Measurements from ENCODE around the gene PIK3CG.

Gene PIK3CG

DNA sequence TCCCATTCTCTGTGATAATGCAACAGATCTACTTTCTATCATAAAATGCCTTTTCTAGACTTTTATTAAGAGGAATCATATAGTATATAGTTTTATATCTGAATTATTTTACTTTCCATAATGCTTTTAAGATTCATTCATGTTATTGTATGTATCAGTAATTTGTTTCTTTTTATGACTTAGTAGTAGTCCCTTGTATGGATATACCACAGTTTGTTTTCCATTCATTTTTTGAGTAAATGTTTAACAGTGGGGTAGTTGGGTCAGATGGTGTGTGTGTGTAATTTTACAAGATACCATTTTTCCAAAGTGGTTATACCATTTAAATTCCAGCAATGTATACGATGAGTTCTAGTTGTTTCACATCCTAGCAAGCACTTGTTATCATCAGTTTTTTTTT lies 10.4 kb downstream of the PIK3CG start:
- Histone ChIP-seq H3K4me3 (ENCODE audit: insufficient read depth, low read length, poor library complexity, severe bottlenecking) (no peak overlapping the region), H3K4me2 (ENCODE audit: low read depth, low read length, poor library complexity, severe bottlenecking) (no peak overlapping the region), H4K20me1 (ENCODE audit: low read depth, low read length) (no peaks in the 10 kb centered on the region), H3K27me3 (ENCODE audit: low read length) (no peaks in the 10 kb centered on the region), H3K9me3 (ENCODE audit: insufficient read depth, low read length) (no peaks in the 10 kb centered on the region), H3K9me2 (replicated peaks; ENCODE audit: insufficient read depth, low read length) (no peaks in the 10 kb centered on the region), H3K9ac (ENCODE audit: low read length) (no peak overlapping the region), H3F3A (ENCODE audit: insufficient read depth) (peaks cover 6% of the 10 kb centered on the region), H3K36me3 (ENCODE audit: low read length) (peaks cover 58% of the 10 kb centered on the region), H3K27ac (ENCODE audit: low read depth, low read length) (no peak overlapping the region), H3K79me2 (ENCODE audit: insufficient read depth, low read length) (peaks cover 54% of the 10 kb centered on the region), H2AFZ (ENCODE audit: low read depth, low read length, severe bottlenecking) (no peak overlapping the region)
- TF ChIP-seq EZH2phosphoT487 (conservative IDR thresholded peaks at IDR 0.05; ENCODE audit: low read length): no peak
- TF ChIP-seq, protein P1, sequence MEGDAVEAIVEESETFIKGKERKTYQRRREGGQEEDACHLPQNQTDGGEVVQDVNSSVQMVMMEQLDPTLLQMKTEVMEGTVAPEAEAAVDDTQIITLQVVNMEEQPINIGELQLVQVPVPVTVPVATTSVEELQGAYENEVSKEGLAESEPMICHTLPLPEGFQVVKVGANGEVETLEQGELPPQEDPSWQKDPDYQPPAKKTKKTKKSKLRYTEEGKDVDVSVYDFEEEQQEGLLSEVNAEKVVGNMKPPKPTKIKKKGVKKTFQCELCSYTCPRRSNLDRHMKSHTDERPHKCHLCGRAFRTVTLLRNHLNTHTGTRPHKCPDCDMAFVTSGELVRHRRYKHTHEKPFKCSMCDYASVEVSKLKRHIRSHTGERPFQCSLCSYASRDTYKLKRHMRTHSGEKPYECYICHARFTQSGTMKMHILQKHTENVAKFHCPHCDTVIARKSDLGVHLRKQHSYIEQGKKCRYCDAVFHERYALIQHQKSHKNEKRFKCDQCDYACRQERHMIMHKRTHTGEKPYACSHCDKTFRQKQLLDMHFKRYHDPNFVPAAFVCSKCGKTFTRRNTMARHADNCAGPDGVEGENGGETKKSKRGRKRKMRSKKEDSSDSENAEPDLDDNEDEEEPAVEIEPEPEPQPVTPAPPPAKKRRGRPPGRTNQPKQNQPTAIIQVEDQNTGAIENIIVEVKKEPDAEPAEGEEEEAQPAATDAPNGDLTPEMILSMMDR (IDR thresholded peaks at IDR 0.05; ENCODE audit: insufficient read depth, low read length, poor library complexity, severe bottlenecking): no peak

DNA sequence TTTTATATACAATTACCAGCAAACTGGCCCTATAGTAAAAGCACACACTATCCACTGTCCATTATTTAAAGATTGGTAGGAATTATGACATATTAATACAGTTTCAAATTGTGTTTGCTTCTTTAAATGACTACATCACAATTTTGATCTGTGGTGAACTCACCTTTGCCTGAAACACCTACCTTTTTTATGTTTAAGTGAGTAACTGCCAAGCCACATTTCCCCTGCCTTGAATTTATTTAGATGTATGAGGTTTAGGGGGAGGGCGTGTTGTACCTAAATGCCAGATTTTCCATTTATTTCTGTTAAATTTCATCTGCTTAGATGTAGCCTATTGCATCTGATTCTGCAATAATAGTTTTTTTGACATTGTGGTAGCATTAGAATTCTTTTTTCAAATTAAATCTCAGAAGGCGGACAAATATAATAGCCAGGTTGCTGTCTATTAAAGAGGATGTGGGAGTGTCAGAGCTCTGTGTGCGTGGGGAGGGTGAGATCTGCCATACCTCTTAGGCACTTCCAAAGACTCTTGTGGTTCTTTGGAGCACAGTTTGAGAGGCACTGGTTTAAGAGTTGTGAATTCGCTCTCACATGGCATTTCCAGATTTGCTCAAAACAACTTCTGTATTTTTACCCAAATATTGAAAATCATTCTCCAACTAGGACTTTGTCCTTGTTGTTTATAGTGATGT lies 13.8 kb downstream of the PIK3CG start:
- H3K27ac ChIP-seq (ENCODE audit: low read depth, low read length): no peak overlapping the region
- no peak overlapping the region for H3K4me3 ChIP-seq (ENCODE audit: insufficient read depth, low read length, poor library complexity, severe bottlenecking)
- no peaks in the 10 kb centered on the region for H3K27me3 ChIP-seq (ENCODE audit: low read length)
- H3K36me3 ChIP-seq (ENCODE audit: low read length): peaks cover 60% of the 10 kb centered on the region
- H3K9ac ChIP-seq (ENCODE audit: low read length): no peak overlapping the region
- no peaks in the 10 kb centered on the region for H3K9me2 ChIP-seq (replicated peaks; ENCODE audit: insufficient read depth, low read length)
- no peak overlapping the region for H3K4me2 ChIP-seq (ENCODE audit: low read depth, low read length, poor library complexity, severe bottlenecking)
- peaks cover 21% of the 10 kb centered on the region for H3K79me2 ChIP-seq (ENCODE audit: insufficient read depth, low read length)
- no peak overlapping the region for H2AFZ ChIP-seq (ENCODE audit: low read depth, low read length, severe bottlenecking)
- no peaks in the 10 kb centered on the region for H3K9me3 ChIP-seq (ENCODE audit: insufficient read depth, low read length)
- no peaks in the 10 kb centered on the region for H4K20me1 ChIP-seq (ENCODE audit: low read depth, low read length)
- no peaks in the 10 kb centered on the region for H3F3A ChIP-seq (ENCODE audit: insufficient read depth)
- TF ChIP-seq, protein P1 (IDR thresholded peaks at IDR 0.05; ENCODE audit: insufficient read depth, low read length, poor library complexity, severe bottlenecking): no peak
- no peak for TF ChIP-seq EZH2phosphoT487 (conservative IDR thresholded peaks at IDR 0.05; ENCODE audit: low read length)

DNA sequence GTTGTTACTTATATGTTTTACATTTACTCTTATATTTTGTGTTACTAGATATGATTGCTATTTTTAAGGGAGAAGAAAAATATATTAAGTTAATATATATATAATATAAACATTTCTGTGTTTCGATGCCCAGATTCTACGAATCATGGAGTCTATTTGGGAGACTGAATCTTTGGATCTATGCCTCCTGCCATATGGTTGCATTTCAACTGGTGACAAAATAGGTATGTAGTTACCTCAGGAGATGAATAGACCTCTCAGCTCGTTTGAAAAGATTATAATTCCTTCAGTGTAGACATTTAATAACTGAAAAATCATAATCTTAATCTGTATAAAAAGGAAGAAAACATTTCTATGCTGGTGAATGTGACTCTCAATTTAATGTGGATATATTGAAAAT lies 16.9 kb downstream of the PIK3CG start:
- Histone ChIP-seq H3K4me3 (ENCODE audit: insufficient read depth, low read length, poor library complexity, severe bottlenecking) (no peak overlapping the region), H4K20me1 (ENCODE audit: low read depth, low read length) (no peaks in the 10 kb centered on the region), H3K9ac (ENCODE audit: low read length) (no peak overlapping the region), H3K27me3 (ENCODE audit: low read length) (no peaks in the 10 kb centered on the region), H2AFZ (ENCODE audit: low read depth, low read length, severe bottlenecking) (no peak overlapping the region), H3K27ac (ENCODE audit: low read depth, low read length) (no peak overlapping the region), H3K79me2 (ENCODE audit: insufficient read depth, low read length) (peaks cover 10% of the 10 kb centered on the region; the same call in 1 of the 2 replicates), H3F3A (ENCODE audit: insufficient read depth) (no peaks in the 10 kb centered on the region), H3K9me2 (replicated peaks; ENCODE audit: insufficient read depth, low read length) (no peaks in the 10 kb centered on the region), H3K4me2 (ENCODE audit: low read depth, low read length, poor library complexity, severe bottlenecking) (no peak overlapping the region), H3K9me3 (ENCODE audit: insufficient read depth, low read length) (no peaks in the 10 kb centered on the region), H3K36me3 (ENCODE audit: low read length) (peaks cover 64% of the 10 kb centered on the region)
- TF ChIP-seq EZH2phosphoT487 (conservative IDR thresholded peaks at IDR 0.05; ENCODE audit: low read length): no peak
- TF ChIP-seq, protein P1 (IDR thresholded peaks at IDR 0.05; ENCODE audit: insufficient read depth, low read length, poor library complexity, severe bottlenecking): no peak
